Caco-2 (cell line): ENCODE results near the gene PROSER2. TPM values are rescaled to one million over a fixed set of nuclear protein-coding genes. Genes with fewer than 3 reads are reported as not detected.

Source experiments
- BruUV-seq: library from RNA; stranded (reverse); fragments of 400-500 nt; replicated peaks from 2 replicates; lab custom pipeline; 2021; lab: Mats Ljungman, UMichigan
- CTCF ChIA-PET: fragments of 300-600 bp; sonication (Branson Sonifier 250); formaldehyde crosslinking; loops from one replicate; lab custom pipeline; 2022; ENCODE audit warnings: antibody characterized with exemption; lab: Charles Lee
- POLR2A ChIA-PET: fragments of 300-600 bp; sonication (Branson Sonifier 250); formaldehyde crosslinking; loops from one replicate; lab custom pipeline; 2022; ENCODE audit warnings: antibody characterized with exemption; lab: Charles Lee
- DNase-seq, 2 experiments: peaks; one replicate each; pipeline versions ENCODE4 v3.0.0 to v3.0.0-alpha.2; 2020 to 2022
- H3K27me3 ChIP-seq: replicated peaks from 2 replicates; pipeline ENCODE4 v1.6.0; 2011; ENCODE audit warnings: low read length; ENCODE audit not compliant: control insufficient read depth, insufficient read depth
- H3K36me3 ChIP-seq: 2 replicates; pipeline ENCODE4 v1.5.1; 2011; ENCODE audit warnings: low read length; ENCODE audit not compliant: control insufficient read depth, insufficient read depth
- H3K4me1 ChIP-seq: fragments of 250-450 bp; sonication (Bioruptor Pico); 2 replicates; pipeline ENCODE4 v1.5.1; 2020; ENCODE audit warnings: mild to moderate bottlenecking
- H3K4me3 ChIP-seq: 2 replicates; pipeline ENCODE4 v1.5.1; 2011; ENCODE audit warnings: low read depth, mild to moderate bottlenecking, control low read depth, low read length
- H3K9me3 ChIP-seq: fragments of 250-450 bp; sonication (Bioruptor Pico); 2 replicates; pipeline ENCODE4 v1.5.1; 2020; ENCODE audit warnings: mild to moderate bottlenecking, moderate library complexity
- H3K27ac Mint-ChIP-seq: one replicate; pipeline ENCODE4 v1.8.0; 2022; ENCODE audit warnings: mixed read lengths; ENCODE audit not compliant: unreplicated experiment
- H3K27me3 Mint-ChIP-seq: one replicate; pipeline ENCODE4 v1.8.0; 2022; ENCODE audit warnings: mixed read lengths; ENCODE audit not compliant: insufficient read depth, unreplicated experiment
- H3K36me3 Mint-ChIP-seq: one replicate; pipeline ENCODE4 v1.8.0; 2022; ENCODE audit warnings: mild to moderate bottlenecking, mixed read lengths; ENCODE audit not compliant: insufficient read depth, unreplicated experiment
- H3K4me1 Mint-ChIP-seq: one replicate; pipeline ENCODE4 v1.8.0; 2022; ENCODE audit warnings: low read depth, mixed read lengths; ENCODE audit not compliant: unreplicated experiment
- H3K4me3 Mint-ChIP-seq: one replicate; pipeline ENCODE4 v1.8.0; 2022; ENCODE audit warnings: mild to moderate bottlenecking, moderate library complexity, mixed read lengths; ENCODE audit not compliant: unreplicated experiment
- H3K9me3 Mint-ChIP-seq: one replicate; pipeline ENCODE4 v1.8.0; 2022; ENCODE audit warnings: mixed read lengths; ENCODE audit not compliant: unreplicated experiment
- intact Hi-C: fragments of 100-400 bp; cut with micrococcal nuclease; formaldehyde crosslinking; loops from one replicate; pipeline ENCODE4 v1.10.0; 2022; ENCODE audit not compliant: unreplicated experiment
- total RNA-seq: library from RNA; stranded (reverse); gene quantifications from 2 replicates; pipeline ENCODE4 v1.2.3, GENCODE V29; 2022
- TF ChIP-seq, protein P1 (sequence below), 2 experiments: fragments of 200-600 bp in 1 of 2; IDR thresholded peaks; 1 replicate in 1 of 2; 2 replicates in 1 of 2; pipeline versions ENCODE4 v1.5.1 to v1.8.0; 2011 to 2022; ENCODE audit warnings: antibody characterized with exemption in 1 of 2, control low read depth in 1 of 2, inconsistent platforms in 1 of 2, low read depth in 1 of 2, low read length in 1 of 2, mild to moderate bottlenecking in 1 of 2, moderate library complexity in 1 of 2; ENCODE audit not compliant: insufficient read depth in 1 of 2, severe bottlenecking in 1 of 2, unreplicated experiment in 1 of 2

The PROSER2 gene
- total RNA-seq, 1 experiment from 2014 or later: 134 TPM

DNA sequence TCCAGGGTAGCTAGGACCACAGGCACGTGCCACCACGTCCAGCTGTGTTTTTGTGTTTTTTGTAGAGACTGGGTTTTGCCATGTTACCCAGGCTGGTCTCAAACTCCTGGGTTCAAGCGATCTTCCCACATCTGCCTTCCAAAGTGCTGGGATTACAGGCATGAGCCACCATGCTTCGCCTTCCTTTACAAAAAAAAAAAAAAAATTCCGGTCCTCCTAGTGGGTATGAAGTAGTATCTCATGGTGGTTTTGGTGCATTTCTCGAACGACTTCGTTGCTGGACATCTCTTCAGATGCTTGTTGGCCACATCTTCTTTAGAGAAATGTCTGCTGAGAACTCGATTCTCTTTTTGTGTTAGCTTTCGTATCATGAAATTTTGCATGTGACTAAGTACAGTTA, 3.9 kb downstream of the PROSER2 start:
- BruUV-seq: no TSS peak
- Histone ChIP-seq H3K4me1 (peaks cover 67% of the 10 kb centered on the region), H3K9me3 (no peaks in the 10 kb centered on the region), H3K27me3 (no peaks in the 10 kb centered on the region), H3K36me3 (no peaks in the 10 kb centered on the region), H3K4me3 (no peak overlapping the region)
- Mint-ChIP-seq H3K4me1 (peaks cover 42% of the 10 kb centered on the region), H3K4me3 (peak overlapping the region; percentile 4), H3K9me3 (no peaks in the 10 kb centered on the region), H3K27ac (no peak overlapping the region), H3K27me3 (no peaks in the 10 kb centered on the region), H3K36me3 (peaks cover 57% of the 10 kb centered on the region)
- POLR2A ChIA-PET: no interaction called here
- DNase-seq: peak in 1 of 2 experiments; percentile 21
- intact Hi-C loops: no loop called here
- CTCF ChIA-PET: interaction anchor here (1.4 kb wide), 1 partner anchor 44 kb away, joined by 3 read pairs; no protein-coding TSS in a partner anchor
- TF ChIP-seq, protein P1, sequence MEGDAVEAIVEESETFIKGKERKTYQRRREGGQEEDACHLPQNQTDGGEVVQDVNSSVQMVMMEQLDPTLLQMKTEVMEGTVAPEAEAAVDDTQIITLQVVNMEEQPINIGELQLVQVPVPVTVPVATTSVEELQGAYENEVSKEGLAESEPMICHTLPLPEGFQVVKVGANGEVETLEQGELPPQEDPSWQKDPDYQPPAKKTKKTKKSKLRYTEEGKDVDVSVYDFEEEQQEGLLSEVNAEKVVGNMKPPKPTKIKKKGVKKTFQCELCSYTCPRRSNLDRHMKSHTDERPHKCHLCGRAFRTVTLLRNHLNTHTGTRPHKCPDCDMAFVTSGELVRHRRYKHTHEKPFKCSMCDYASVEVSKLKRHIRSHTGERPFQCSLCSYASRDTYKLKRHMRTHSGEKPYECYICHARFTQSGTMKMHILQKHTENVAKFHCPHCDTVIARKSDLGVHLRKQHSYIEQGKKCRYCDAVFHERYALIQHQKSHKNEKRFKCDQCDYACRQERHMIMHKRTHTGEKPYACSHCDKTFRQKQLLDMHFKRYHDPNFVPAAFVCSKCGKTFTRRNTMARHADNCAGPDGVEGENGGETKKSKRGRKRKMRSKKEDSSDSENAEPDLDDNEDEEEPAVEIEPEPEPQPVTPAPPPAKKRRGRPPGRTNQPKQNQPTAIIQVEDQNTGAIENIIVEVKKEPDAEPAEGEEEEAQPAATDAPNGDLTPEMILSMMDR (IDR thresholded peaks at IDR 0.05; ENCODE audit: insufficient read depth in 1 of 2, low read depth in 1 of 2, low read length in 1 of 2, severe bottlenecking in 1 of 2, unreplicated experiment in 1 of 2): no peak

DNA sequence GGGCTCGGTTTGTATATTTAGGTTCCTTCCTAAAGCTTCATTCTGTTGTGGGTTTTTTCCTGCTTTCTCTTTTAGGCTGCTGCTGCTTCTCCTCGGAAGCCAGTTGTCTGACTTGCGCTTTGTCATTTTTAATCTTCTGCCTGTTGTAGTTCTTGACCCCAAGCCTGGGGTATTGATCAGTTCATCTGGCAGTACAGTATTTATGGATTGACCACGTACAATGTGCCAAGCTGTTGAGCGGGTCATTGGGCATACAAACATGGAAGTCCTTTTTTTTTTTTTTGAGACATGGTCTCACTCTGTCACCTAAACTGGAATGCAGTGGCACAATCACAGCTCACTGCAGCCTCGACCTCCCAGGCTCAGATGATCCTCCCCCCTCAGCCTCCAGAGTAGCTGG, 4.3 kb downstream of the PROSER2 start:
- intact Hi-C loops: no loop called here
- Histone ChIP-seq H3K36me3 (no peaks in the 10 kb centered on the region), H3K9me3 (no peaks in the 10 kb centered on the region), H3K4me1 (peaks cover 67% of the 10 kb centered on the region), H3K27me3 (no peaks in the 10 kb centered on the region), H3K4me3 (no peak overlapping the region)
- TF ChIP-seq, protein P1 (IDR thresholded peaks at IDR 0.05; ENCODE audit: insufficient read depth in 1 of 2, low read depth in 1 of 2, low read length in 1 of 2, severe bottlenecking in 1 of 2, unreplicated experiment in 1 of 2): no peak
- BruUV-seq: no TSS peak
- Mint-ChIP-seq H3K27me3 (no peaks in the 10 kb centered on the region), H3K27ac (no peak overlapping the region), H3K4me3 (peak overlapping the region; percentile 4), H3K36me3 (peaks cover 61% of the 10 kb centered on the region), H3K4me1 (peaks cover 45% of the 10 kb centered on the region), H3K9me3 (no peaks in the 10 kb centered on the region)
- ChIA-PET CTCF (interaction anchor here (1.4 kb wide), 1 partner anchor 44 kb away, joined by 3 read pairs; no protein-coding TSS in a partner anchor), POLR2A (no interaction called here)
- DNase-seq: peak in 1 of 2 experiments; percentile 18

DNA sequence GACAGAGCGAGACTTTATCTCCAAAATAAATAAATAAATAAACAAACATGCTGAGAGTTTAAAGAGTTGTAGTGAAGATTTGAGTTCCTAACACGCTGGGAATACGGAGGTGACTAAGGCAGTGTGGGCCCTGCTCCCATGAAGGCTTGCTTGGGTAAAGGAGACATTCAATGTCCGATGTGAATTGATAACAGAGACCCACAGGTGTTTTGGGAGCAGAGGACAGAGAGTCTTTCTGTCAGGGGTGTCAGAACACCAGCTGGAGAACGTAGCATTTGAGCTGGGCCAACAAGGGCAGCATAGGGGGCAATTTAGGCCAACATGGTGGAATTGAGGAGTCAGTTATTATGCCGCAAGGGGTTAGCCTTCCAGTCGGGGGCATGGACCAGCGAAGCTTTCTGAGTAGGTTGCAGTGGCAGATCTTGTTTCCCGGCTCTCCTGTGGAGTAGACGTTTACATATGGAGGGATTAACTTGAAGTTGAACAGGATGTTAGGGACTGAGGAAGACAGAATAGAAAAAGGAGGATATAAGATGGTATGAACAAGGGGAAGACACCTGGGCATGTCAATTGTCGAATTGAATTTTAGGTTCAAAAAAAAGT, 5.6 kb downstream of the PROSER2 start:
- ChIA-PET CTCF (interaction anchor here (0.6 kb wide), 1 partner anchor 53 kb away, joined by 3 read pairs; no protein-coding TSS in a partner anchor), POLR2A (interaction anchor here (3.3 kb wide), 1 partner anchor 47 kb away, joined by 30 read pairs; no protein-coding TSS in a partner anchor)
- no peaks in the 10 kb centered on the region for H3K9me3 Mint-ChIP-seq
- H3K4me3 Mint-ChIP-seq: peak overlapping the region; percentile 47
- no TSS peak for BruUV-seq
- H3K27me3 Mint-ChIP-seq: no peaks in the 10 kb centered on the region
- H3K36me3 Mint-ChIP-seq: peaks cover 66% of the 10 kb centered on the region
- DNase-seq: peak in 1 of 2 experiments; percentile 38
- Histone ChIP-seq H3K36me3 (no peaks in the 10 kb centered on the region), H3K4me1 (peaks cover 77% of the 10 kb centered on the region), H3K27me3 (no peaks in the 10 kb centered on the region), H3K9me3 (no peaks in the 10 kb centered on the region), H3K4me3 (no peak overlapping the region)
- peak overlapping the region; percentile 62 for H3K27ac Mint-ChIP-seq
- H3K4me1 Mint-ChIP-seq: peaks cover 53% of the 10 kb centered on the region
- TF ChIP-seq, protein P1 (IDR thresholded peaks at IDR 0.05; ENCODE audit: insufficient read depth in 1 of 2, low read depth in 1 of 2, low read length in 1 of 2, severe bottlenecking in 1 of 2, unreplicated experiment in 1 of 2): no peak
- intact Hi-C loops: no loop called here
